ENCODE measurements around the gene TOPBP1. TPM values are rescaled to one million over a fixed set of nuclear protein-coding genes. Genes with fewer than 3 reads are reported as not detected.
A peak's percentile ranks its signal among the peaks of the same experiment; 100 is the strongest.

The TOPBP1 gene
- total and polyA plus RNA-seq, 4 donors, result 8.4 to 23.2 (median 17.3) TPM

- WGBS, 2 donors, result 0% methylated on average over 48 to 81 of the region's 81 CpGs
- ATAC-seq (ENCODE audit: low FRiP score) (peak; percentile 44), DNase-seq (peak in 1 of 2 donors; percentile 69)
- intact Hi-C loops (cut with DNase I), result loop anchor here (2.0 to 10.0 kb wide), 2 partner anchors 849 to 851 kb away; partner anchors contain the start of gene NPHP3 (in 2 of the 2)
- Histone ChIP-seq H3K27ac (ENCODE audit: low read depth in 1 of 2, low read length in 2 of 2) (peak within 1 kb of the TSS; percentile 99 to 100), H3K4me3 (ENCODE audit: low read length in 2 of 2) (peak within 1 kb of the TSS; percentile 99 to 100), H3K36me3 (ENCODE audit: control insufficient read depth in 1 of 2, insufficient read depth in 2 of 2, low read length in 1 of 2) (no peaks in the 10 kb centered on the region), H3K27me3 (ENCODE audit: control insufficient read depth in 1 of 2, insufficient read depth in 2 of 2, low read length in 1 of 2) (no peaks in the 10 kb centered on the region), H3K9me3 (ENCODE audit: control insufficient read depth, low read length) (no peaks in the 10 kb centered on the region), H3K4me1 (ENCODE audit: control insufficient read depth in 1 of 2, insufficient read depth in 2 of 2, low read length in 2 of 2) (peaks cover 5% of the 10 kb centered on the region in 2 donors)
Measured at GRCh38 chr3:133573629-133574194, 88.0 kb downstream of the TOPBP1 start, which contains the start of gene CDV3. TSS of gene CDV3 (plus strand) at chr3:133573686. CDS start at chr3:133574045, 359 bp downstream.

DNA sequence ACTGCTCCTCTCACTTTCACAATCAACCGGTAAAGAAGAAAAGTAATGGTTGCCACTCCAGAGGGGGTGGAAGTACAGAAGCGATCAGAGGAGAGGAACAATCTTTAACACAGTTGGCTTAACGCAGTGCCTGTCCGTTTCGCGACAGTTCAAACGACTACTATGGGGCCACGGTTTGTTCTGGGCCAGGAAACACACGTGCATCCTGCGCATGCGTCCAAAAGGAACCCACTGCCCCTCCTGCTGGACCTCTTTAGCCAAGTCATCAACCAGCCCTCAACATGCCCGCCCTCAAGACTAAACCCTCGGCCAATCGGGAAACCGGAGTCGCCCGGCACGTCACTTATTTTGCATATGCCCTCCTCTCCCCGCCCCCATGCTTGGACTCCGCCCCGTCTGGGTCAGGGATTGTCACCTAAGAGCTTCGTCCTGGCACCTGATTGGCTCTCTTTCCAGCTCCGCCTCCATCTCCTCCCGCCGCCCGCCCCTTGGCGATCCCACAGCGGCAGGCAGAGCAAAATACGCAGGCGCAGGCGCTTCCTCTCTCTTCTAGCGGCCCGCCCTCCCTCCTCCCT lies 88.6 kb downstream of the TOPBP1 start:
- 0 to 1% methylated on average over 33 of the region's 33 CpGs for WGBS, 2 donors
- DNase-seq, result peak; percentile 100
- H3K9me3 ChIP-seq (ENCODE audit: control insufficient read depth, low read length), result no peaks in the 10 kb centered on the region
- H3K36me3 ChIP-seq (ENCODE audit: control insufficient read depth in 1 of 2, insufficient read depth in 2 of 2, low read length in 1 of 2), result no peaks in the 10 kb centered on the region
- intact Hi-C loops (cut with DNase I), result loop anchor here (2.0 to 10.0 kb wide), 2 partner anchors 848 to 850 kb away; partner anchors contain the start of gene NPHP3 (in 2 of the 2)
- H3K27ac ChIP-seq (ENCODE audit: low read depth in 1 of 2, low read length in 2 of 2), result peak overlapping the region in 1 of 2 donors; percentile 97
- H3K4me1 ChIP-seq (ENCODE audit: control insufficient read depth in 1 of 2, insufficient read depth in 2 of 2, low read length in 2 of 2), result peaks cover 5% of the 10 kb centered on the region in 2 donors
- H3K27me3 ChIP-seq (ENCODE audit: control insufficient read depth in 1 of 2, insufficient read depth in 2 of 2, low read length in 1 of 2), result no peaks in the 10 kb centered on the region
- ATAC-seq (ENCODE audit: low FRiP score), result peak; percentile 97
- peak overlapping the region in 1 of 2 donors; percentile 27 for H3K4me3 ChIP-seq (ENCODE audit: low read length in 2 of 2)

GRCh38 chr3:133572158-133573053 lies 89.3 kb downstream of the TOPBP1 start:
- Histone ChIP-seq H3K4me3 (ENCODE audit: low read length in 2 of 2) (peak overlapping the region in 1 of 2 donors; percentile 27), H3K27me3 (ENCODE audit: control insufficient read depth in 1 of 2, insufficient read depth in 2 of 2, low read length in 1 of 2) (no peaks in the 10 kb centered on the region), H3K4me1 (ENCODE audit: control insufficient read depth in 1 of 2, insufficient read depth in 2 of 2, low read length in 2 of 2) (peaks cover 5% of the 10 kb centered on the region in 2 donors), H3K9me3 (ENCODE audit: control insufficient read depth, low read length) (no peaks in the 10 kb centered on the region), H3K27ac (ENCODE audit: low read depth in 1 of 2, low read length in 2 of 2) (peak overlapping the region in 1 of 2 donors; percentile 85), H3K36me3 (ENCODE audit: control insufficient read depth in 1 of 2, insufficient read depth in 2 of 2, low read length in 1 of 2) (no peaks in the 10 kb centered on the region)
- ATAC-seq (ENCODE audit: low FRiP score), result no peak
- no peak for DNase-seq
- intact Hi-C loops (cut with DNase I), result loop anchor here (2.0 to 10.0 kb wide), 2 partner anchors 848 to 850 kb away; partner anchors contain the start of gene NPHP3 (in 2 of the 2)
- 85 to 88% methylated on average over 19 of the region's 19 CpGs for WGBS, 2 donors

- Histone ChIP-seq H3K27me3 (ENCODE audit: control insufficient read depth in 1 of 2, insufficient read depth in 2 of 2, low read length in 1 of 2) (no peaks in the 10 kb centered on the region), H3K4me1 (ENCODE audit: control insufficient read depth in 1 of 2, insufficient read depth in 2 of 2, low read length in 2 of 2) (peaks cover 2 to 5% of the 10 kb centered on the region in 2 donors), H3K9me3 (ENCODE audit: control insufficient read depth, low read length) (no peaks in the 10 kb centered on the region), H3K4me3 (ENCODE audit: low read length in 2 of 2) (no peak overlapping the region), H3K36me3 (ENCODE audit: control insufficient read depth in 1 of 2, insufficient read depth in 2 of 2, low read length in 1 of 2) (no peaks in the 10 kb centered on the region), H3K27ac (ENCODE audit: low read depth in 1 of 2, low read length in 2 of 2) (peak overlapping the region; percentile 81 to 97)
- ATAC-seq (ENCODE audit: low FRiP score) (no peak), DNase-seq (no peak)
- 41 to 47% methylated on average over 2 of the region's 2 CpGs for WGBS, 2 donors
- intact Hi-C loops (cut with DNase I), result loop anchor here in 1 of 2 donors (10.0 kb wide), 1 partner anchor 846 kb away; the partner anchor contains the start of gene NPHP3
Measured at GRCh38 chr3:133570937-133571320, 90.8 kb downstream of the TOPBP1 start.

GRCh38 chr3:133570139-133570936 lies 91.4 kb downstream of the TOPBP1 start:
- DNase-seq (no peak), ATAC-seq (ENCODE audit: low FRiP score) (no peak)
- Histone ChIP-seq H3K9me3 (ENCODE audit: control insufficient read depth, low read length) (no peaks in the 10 kb centered on the region), H3K4me3 (ENCODE audit: low read length in 2 of 2) (no peak overlapping the region), H3K36me3 (ENCODE audit: control insufficient read depth in 1 of 2, insufficient read depth in 2 of 2, low read length in 1 of 2) (no peaks in the 10 kb centered on the region), H3K27ac (ENCODE audit: low read depth in 1 of 2, low read length in 2 of 2) (peak overlapping the region; percentile 83 to 97), H3K27me3 (ENCODE audit: control insufficient read depth in 1 of 2, insufficient read depth in 2 of 2, low read length in 1 of 2) (no peaks in the 10 kb centered on the region), H3K4me1 (ENCODE audit: control insufficient read depth in 1 of 2, insufficient read depth in 2 of 2, low read length in 2 of 2) (peaks cover 0 to 2% of the 10 kb centered on the region in 2 donors)
- intact Hi-C loops (cut with DNase I), result loop anchor here in 1 of 2 donors (10.0 kb wide), 1 partner anchor 846 kb away; the partner anchor contains the start of gene NPHP3
- 45 to 49% methylated on average over 5 of the region's 5 CpGs for WGBS, 2 donors

DNA sequence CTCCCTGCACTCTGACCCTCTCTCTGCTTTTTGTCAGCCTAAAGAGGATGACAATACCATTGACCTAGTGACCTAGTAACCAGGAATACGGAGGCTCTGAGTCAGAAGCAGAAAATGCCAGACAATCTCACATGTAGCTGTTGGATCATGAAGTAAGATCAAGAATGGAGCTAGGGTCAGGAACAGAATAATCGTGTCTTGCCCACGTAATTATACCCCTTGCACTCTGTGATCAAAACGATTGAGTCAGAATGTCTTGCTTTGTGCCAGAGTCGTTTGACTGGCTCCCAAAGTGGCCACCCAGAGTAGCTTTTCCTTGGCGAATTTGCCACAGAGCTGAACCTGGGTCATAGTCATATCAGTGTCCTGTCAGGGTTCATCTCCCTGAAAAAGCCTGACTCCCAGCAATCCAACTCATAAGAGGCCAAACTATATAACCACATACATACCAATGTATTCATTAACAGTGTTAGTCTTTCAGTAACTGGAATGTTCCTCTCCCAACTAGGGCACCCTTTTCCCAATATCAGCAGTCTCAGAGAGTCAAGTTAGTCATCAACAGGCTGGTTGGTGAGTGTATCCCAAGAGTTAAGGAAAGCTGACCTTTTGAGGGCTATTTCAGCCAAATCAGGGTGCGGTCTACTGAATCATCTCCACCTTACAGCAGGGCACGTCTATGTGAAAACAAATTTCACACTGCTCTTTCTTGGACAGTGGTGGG lies 93.3 kb downstream of the TOPBP1 start:
- WGBS, 2 donors, result 48 to 57% methylated on average over 8 of the region's 8 CpGs
- H3K9me3 ChIP-seq (ENCODE audit: control insufficient read depth, low read length), result no peaks in the 10 kb centered on the region
- peaks cover 0 to 2% of the 10 kb centered on the region in 2 donors for H3K4me1 ChIP-seq (ENCODE audit: control insufficient read depth in 1 of 2, insufficient read depth in 2 of 2, low read length in 2 of 2)
- peak overlapping the region in 1 of 2 donors; percentile 5 for H3K27ac ChIP-seq (ENCODE audit: low read depth in 1 of 2, low read length in 2 of 2)
- ATAC-seq (ENCODE audit: low FRiP score), result no peak
- no peaks in the 10 kb centered on the region for H3K27me3 ChIP-seq (ENCODE audit: control insufficient read depth in 1 of 2, insufficient read depth in 2 of 2, low read length in 1 of 2)
- H3K36me3 ChIP-seq (ENCODE audit: control insufficient read depth in 1 of 2, insufficient read depth in 2 of 2, low read length in 1 of 2), result no peaks in the 10 kb centered on the region
- intact Hi-C loops (cut with DNase I), result no loop called here
- no peak for DNase-seq
- no peak overlapping the region for H3K4me3 ChIP-seq (ENCODE audit: low read length in 2 of 2)

DNA sequence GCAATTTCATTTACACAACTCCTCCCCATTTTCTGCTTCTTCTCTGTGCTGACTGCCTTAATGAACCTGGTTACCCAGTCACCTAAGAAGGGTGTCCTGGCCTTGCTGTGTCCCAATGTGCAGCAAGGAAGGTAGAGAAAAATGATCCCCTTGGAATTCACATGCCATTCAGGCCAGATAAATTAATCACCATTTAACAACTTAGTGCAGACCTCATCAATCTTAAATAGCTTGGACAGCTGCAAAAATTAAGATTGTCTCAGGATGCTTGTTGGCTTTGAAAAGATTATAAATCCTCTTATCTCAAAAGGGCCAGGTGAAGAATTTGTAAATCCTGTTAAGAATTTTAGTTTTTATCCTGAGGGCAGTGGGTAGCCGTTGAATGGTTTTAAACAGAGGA lies 97.9 kb downstream of the TOPBP1 start:
- peaks cover under 1% of the 10 kb centered on the region for H3K9me3 ChIP-seq (ENCODE audit: control insufficient read depth, low read length)
- H3K36me3 ChIP-seq (ENCODE audit: control insufficient read depth in 1 of 2, insufficient read depth in 2 of 2, low read length in 1 of 2), result no peaks in the 10 kb centered on the region
- H3K27me3 ChIP-seq (ENCODE audit: control insufficient read depth in 1 of 2, insufficient read depth in 2 of 2, low read length in 1 of 2), result no peaks in the 10 kb centered on the region
- DNase-seq, result no peak
- no peak overlapping the region for H3K27ac ChIP-seq (ENCODE audit: low read depth in 1 of 2, low read length in 2 of 2)
- no peaks in the 10 kb centered on the region for H3K4me1 ChIP-seq (ENCODE audit: control insufficient read depth in 1 of 2, insufficient read depth in 2 of 2, low read length in 2 of 2)
- intact Hi-C loops (cut with DNase I), result no loop called here
- ATAC-seq (ENCODE audit: low FRiP score), result no peak
- WGBS, 2 donors, result 93 to 95% methylated on average over 1 of the region's 1 CpG
- H3K4me3 ChIP-seq (ENCODE audit: low read length in 2 of 2), result no peak overlapping the region

Data from aorta (tissue), 5 donors.